ENCODE measurements around the gene KRTAP16-1. TPM values are rescaled to one million over a fixed set of nuclear protein-coding genes. Genes with fewer than 3 reads are reported as not detected.

Gene KRTAP16-1
- total and polyA plus RNA-seq, 2 of the 4 experiments (the other 2 are of a cell fraction), result not detected

- TF ChIP-seq MAFK (IDR thresholded peaks at IDR 0.05; ENCODE audit: low read depth, low read length) (no peak), SMC3 (IDR thresholded peaks at IDR 0.05; ENCODE audit: low read depth, low read length) (no peak), RAD21 (IDR thresholded peaks at IDR 0.05; ENCODE audit: low read length) (no peak)
These were observed at the start of gene KRTAP16-1 (continued) for GRCh38 chr17:41308918-41309359.

GRCh38 chr17:41354536-41354935 lies 45.4 kb upstream of the KRTAP16-1 start:
- ChIA-PET POLR2A (ENCODE audit: unreplicated experiment) (no interaction called here), CTCF (interaction anchor here (1.0 kb wide), 1 partner anchor 470 kb away, joined by 10 read pairs; the partner anchor contains the start of gene KRT20)
- no TSS peak for BruUV-seq (replicated peaks)
- H3K27me3 ChIP-seq (ENCODE audit: control insufficient read depth, insufficient read depth, low read length), result peaks cover 7% of the 10 kb centered on the region; the same call in 1 of the 2 replicates
- peaks cover 5% of the 10 kb centered on the region for H3K9me3 ChIP-seq (ENCODE audit: control insufficient read depth, insufficient read depth, low read length)
- in situ Hi-C loops (cut with MboI; ENCODE audit: low sequenced_read_pairs) (no loop called here), dilution Hi-C loops (cut with HindIII; ENCODE audit: low sequenced_read_pairs, unreplicated experiment) (no loop called here), intact Hi-C loops (cut with micrococcal nuclease) (no loop called here)
- no peak overlapping the region for H2BK15ac ChIP-seq (ENCODE audit: low read depth, low read length)
- no peak overlapping the region for H2BK120ac ChIP-seq (ENCODE audit: low read depth, low read length)
- H2AK5ac ChIP-seq (ENCODE audit: low read depth, low read length), result no peak overlapping the region
- DNase-seq (no peak), ATAC-seq (ENCODE audit: low read depth) (no peak)
- H3K56ac ChIP-seq (ENCODE audit: extremely low read depth, insufficient read depth, low read length), result no peak overlapping the region
- no peak overlapping the region for H4K91ac ChIP-seq (ENCODE audit: insufficient read depth, low read depth, low read length)
- WGBS, 2 experiments (ENCODE audit: extremely low coverage in 2 of 2, insufficient read length in 1 of 2), result no CpG with 5 or more reads among the region's 4 CpGs
- no peaks in the 10 kb centered on the region for H3K9me1 ChIP-seq (ENCODE audit: insufficient read depth, low read length)
- H3K4me2 ChIP-seq (ENCODE audit: low read depth, low read length), result no peak overlapping the region
- no peaks in the 10 kb centered on the region for H4K20me1 ChIP-seq (ENCODE audit: insufficient read depth, low read length)
- H3K4ac ChIP-seq (ENCODE audit: low read depth, low read length), result no peak overlapping the region
- no peak overlapping the region for H4K8ac ChIP-seq (ENCODE audit: low read depth in 2 of 2, low read length in 2 of 2)
- H3K79me1 ChIP-seq (ENCODE audit: low read depth in 1 of 2, low read length in 2 of 2), result no peaks in the 10 kb centered on the region
- H2AFZ ChIP-seq (replicated peaks; ENCODE audit: low read length, poor library complexity), result no peak overlapping the region
- H3K27ac ChIP-seq (ENCODE audit: insufficient read depth, low read length), result no peak overlapping the region
- no peak overlapping the region for H3K23ac ChIP-seq (ENCODE audit: low read depth, low read length)
- no peak overlapping the region for H3K18ac ChIP-seq (ENCODE audit: low read depth, low read length)
- no peak overlapping the region for H2AK9ac ChIP-seq (replicated peaks; ENCODE audit: low read depth, low read length, poor library complexity)
- no peak overlapping the region for H2BK20ac ChIP-seq (ENCODE audit: low read depth, low read length)
- no peak overlapping the region for H3K9ac ChIP-seq (ENCODE audit: low read depth, low read length)
- no peak overlapping the region for H3K14ac ChIP-seq (replicated peaks; ENCODE audit: low read depth, low read length)
- H3K4me1 ChIP-seq (ENCODE audit: control insufficient read depth, insufficient read depth, low read length), result no peaks in the 10 kb centered on the region
- H2BK5ac ChIP-seq (ENCODE audit: low read depth, low read length, poor library complexity, severe bottlenecking), result no peak overlapping the region
- no peaks in the 10 kb centered on the region for H3K36me3 ChIP-seq (ENCODE audit: control insufficient read depth, insufficient read depth, low read length)
- no peak overlapping the region for H3K4me3 ChIP-seq (ENCODE audit: insufficient read depth, low read depth, low read length)
- no peak for TF ChIP-seq BHLHE40 (IDR thresholded peaks at IDR 0.05; ENCODE audit: low read depth, low read length)
- no peak for TF ChIP-seq ELK1 (IDR thresholded peaks at IDR 0.05; ENCODE audit: borderline replicate concordance, low read depth, low read length)
- TF ChIP-seq CHD1 (IDR thresholded peaks at IDR 0.05; ENCODE audit: low read depth, low read length), result no peak
- no peak for TF ChIP-seq RFX5 (IDR thresholded peaks at IDR 0.05; ENCODE audit: low read depth, low read length)
- no peak for TF ChIP-seq RCOR1 (IDR thresholded peaks at IDR 0.05; ENCODE audit: insufficient replicate concordance, low read length)
- TF ChIP-seq RAD21 (IDR thresholded peaks at IDR 0.05; ENCODE audit: low read length), result no peak
- TF ChIP-seq POLR2A (IDR thresholded peaks at IDR 0.05; ENCODE audit: low read depth, low read length), result no peak
- TF ChIP-seq FOS (IDR thresholded peaks at IDR 0.05; ENCODE audit: low read depth, low read length), result no peak
- no peak overlapping the region for H4K5ac ChIP-seq (ENCODE audit: low read depth, low read length)

All from IMR-90 (cell line).